HG02970 (cell line): ENCODE data around the gene FBXO42.

Source experiments
- ATAC-seq: cut with Tn5 transposase; IDR thresholded peaks from one replicate; pipeline ENCODE4 v1.9.1; 2021; ENCODE audit warnings: mild to moderate bottlenecking, moderate library complexity, moderate number of reproducible peaks; ENCODE audit not compliant: unreplicated experiment, low FRiP score

Gene FBXO42

DNA sequence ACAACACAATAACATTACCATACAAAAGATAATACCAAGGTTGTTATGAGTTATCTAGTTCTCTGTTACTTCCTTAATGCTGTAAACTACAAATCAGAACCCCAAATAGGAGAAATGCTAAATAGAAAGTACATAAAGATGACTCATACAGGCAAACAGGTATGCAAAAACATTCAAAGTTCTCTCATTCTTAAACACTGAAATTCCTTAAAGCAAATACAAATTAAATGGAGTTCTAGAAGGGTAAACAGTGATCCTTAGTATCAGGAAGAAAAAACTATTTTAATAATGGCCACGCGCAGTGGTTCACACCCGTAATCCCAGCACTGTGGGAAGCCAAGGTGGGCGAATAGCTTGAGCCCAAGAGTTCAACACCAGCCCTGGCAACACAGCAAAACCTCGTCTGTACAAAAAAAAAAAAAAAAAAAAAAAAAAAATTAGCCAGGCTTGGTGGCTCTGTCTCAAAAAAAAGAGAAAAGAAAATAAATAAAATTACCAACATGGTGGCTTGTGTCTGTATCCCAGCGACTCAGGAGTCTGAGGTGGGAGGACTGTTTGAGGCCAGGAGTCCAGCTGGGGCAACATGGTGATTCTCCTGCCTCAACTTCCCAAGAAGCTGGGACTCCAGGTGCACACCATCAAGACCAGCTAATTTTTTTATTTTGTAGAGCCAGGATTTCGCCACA is 17.5 kb downstream of the FBXO42 start:
- no peak for ATAC-seq

DNA sequence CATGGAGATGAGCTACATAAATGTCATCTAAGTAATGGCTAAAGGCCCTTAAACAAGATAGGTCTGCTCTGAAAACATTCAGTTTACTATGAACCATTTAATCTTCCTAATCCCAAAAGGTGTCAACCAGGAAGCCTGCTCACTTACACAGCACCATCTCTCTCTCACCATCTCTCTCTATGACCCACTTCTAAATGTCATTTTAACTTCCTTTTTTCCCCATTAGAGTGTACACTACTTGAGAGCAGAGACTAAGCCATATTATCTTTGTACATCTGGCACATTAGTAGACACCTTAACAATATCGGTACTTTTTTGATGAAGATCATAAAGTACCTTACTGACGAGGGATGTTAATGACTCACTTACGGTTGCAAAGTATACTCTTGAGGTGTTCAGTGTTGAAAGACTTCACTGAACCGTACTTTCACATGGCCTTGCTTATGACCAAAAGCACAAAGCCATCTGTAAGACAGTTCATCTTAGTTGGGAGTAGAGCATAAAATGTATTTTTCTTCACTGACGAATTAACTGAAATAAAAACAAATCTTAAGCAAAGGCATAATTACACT is 25.4 kb downstream of the FBXO42 start:
- ATAC-seq: no peak

DNA sequence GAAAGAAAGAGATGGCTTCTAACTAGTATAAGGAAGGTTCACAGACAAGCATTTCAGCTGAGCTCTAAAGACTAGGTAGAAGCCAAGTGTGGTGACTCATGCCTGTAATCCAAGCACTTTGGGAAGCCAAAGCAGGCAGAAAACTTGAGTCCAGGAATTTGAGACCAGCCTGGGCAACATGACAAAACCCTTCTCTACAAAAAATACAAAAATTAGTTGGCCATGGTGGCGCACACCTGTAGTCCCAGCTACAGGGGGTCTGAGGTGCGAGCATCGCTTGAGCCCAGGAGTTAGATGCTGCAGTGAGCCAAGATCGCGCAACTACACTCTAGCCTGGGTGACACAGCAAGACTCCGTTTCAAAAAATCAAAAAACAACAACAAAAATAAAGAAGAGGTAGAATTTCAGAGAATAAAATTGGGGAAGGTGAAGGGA is 27.8 kb downstream of the FBXO42 start:
- ATAC-seq: no peak

DNA sequence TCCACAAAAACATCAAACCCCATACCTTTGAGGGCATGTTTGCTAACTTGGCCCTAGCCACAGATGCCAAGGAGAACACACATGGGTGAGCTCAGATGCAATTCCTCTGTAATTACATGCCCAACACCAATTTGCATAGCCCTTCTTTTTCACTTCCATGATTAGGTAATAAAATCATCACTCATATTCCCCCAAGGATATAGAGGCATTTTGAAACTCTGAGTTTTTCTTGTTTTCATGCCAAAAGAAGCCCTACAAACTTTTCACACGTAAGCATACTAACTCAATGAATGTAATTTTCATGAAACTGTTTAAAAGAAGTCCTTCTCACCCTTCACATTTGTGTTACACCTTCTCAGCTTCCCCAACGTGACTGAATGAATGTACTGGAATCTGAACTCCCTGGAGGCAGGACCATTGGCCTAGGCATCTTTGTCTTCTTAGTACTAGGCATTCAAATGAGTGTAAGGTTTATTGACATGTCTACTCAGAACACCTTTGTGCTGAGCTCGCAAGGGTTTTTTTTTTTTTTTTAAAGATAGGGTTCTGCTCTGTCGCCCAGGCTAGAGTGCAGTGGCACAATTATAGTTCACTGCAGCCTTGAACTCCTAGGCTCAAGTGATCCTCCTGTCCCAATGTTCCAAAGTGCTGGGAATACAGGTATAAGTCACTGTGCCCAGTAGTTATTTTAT is 31.0 kb downstream of the FBXO42 start:
- ATAC-seq: no peak

DNA sequence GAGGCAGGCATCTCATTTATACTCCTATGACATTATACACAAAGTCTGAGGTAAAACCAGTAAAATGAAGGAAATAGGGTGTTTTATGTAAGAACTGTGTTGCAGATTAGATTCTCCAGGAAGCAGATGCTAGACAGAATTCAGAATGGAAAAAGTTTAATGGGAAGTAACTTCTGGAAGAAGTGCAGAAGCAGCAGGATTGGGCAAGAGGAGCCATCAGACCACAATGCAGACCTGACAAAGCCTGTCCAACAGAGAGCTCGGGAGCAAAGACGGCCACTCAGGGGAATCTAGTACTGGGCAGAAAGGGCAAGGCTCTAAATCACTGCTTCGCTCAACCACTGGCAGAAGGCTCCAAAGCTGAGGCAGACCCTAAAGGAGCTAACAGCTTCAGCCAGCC is 33.7 kb downstream of the FBXO42 start:
- ATAC-seq: no peak

DNA sequence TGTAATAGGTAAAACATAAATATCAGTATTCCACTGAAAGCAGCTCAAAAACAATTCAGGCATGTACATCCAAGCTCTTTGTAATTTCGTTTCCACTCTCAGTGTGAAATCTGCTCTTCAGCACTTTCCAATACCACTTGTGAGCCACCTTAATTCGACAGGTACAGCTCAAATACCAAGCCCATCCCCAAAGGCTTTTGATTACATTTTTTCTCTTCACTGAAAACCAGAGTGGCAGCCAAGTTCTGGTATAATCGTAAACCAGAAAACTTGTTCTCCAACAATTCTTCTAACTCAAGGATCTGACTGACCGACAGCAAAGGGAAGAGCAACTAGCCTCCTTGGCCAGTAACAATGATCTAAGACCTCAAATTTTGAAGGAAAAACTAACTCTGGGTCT is 36.8 kb downstream of the FBXO42 start:
- no peak for ATAC-seq

DNA sequence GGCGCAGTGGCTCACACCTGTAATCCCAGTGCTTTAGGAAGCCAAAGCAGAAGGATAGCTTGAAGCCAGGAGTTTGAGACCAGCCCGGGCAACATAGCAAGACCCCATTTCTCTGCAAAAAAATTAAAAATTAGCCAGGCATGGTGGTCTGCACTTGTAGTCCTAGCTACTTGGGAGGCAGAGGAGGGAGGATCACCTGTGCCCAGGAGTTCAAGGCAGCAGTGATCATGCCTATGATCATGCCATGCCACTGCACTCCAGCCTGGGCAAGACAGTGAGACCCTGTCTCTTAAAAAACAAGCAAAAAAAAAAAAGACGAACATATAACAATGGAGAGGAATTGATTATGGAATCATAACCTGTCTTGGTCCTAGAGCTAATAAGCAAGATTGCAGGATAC is 45.1 kb downstream of the FBXO42 start:
- ATAC-seq: no peak

DNA sequence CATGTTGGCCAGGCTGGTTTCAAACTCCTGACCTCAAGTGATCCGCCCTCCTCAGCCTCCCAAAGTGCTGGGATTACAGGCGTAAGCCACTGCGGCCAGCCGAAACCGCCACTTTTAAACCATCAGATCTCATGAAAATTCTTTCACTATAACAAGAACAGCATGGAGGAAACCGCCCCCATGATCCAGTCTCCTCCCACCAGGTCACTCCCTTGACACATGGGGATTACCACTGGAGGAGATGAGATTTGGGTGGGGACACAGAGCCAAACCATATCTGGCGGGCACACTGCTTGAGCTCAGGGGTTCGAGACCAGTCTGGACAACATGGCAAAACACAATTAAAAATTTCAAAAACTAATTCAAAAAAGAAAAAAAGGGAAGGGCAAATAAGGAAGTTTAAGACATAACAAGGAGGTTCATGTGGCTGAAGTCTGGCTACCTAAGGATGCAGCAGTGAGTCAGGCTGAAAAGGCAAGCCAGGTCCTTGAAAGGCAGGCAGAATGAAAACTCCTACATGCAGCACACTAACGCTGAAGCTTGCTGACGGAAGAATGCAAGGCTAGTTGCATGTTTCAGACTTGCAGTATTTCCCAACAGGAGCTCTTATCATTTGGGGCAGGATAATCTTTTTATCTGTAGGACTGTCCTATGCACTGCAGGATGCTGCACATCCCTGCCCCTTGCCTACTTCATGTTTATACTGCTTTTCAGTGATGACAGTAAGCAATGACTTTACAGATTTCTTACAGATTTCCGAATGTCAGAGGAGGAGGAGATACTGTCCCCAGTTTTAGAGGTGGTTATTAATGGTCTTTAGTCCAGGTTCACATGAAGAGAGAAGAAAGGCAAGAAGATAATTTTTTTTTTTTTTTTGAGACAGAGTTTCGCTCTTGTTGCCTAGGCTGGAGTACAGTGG is 49.3 kb downstream of the FBXO42 start:
- ATAC-seq: no peak

DNA sequence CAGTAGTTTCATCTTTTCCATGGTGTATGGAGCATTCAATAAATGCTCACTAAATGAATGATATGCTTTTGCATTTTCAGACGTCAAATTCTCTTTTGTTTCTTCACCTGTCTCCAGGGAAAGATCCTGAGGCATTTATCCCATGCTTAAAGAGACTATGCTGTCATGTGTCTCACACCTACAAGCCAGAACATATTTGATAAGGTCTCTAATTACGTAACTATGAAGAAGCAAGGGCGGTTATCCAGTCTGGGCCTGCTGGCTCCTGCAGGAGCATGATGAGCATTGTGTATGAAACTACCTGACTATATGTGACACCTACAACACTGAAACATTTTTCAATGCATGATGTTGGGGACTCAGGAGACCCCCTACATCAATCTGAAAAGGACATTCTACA is 51.8 kb downstream of the FBXO42 start:
- ATAC-seq: no peak

DNA sequence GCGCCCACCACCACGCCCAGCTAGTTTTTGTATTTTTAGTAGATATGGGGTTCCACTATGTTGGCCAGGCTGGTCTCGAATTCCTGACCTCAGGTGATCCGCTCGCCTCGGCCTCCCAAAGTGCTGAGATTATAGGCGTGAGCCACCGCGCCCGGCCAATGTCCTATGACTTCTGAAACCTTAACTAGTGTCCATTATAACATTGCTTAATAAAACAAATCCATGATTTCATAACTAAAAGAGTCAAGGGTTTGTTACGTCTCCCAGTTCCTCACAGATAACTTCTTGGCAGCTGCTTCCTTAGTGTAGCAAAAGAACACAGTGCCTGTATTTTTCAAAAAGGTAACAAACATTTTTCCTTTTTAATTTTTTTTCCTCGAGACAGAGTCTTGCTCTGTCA is 53.6 kb downstream of the FBXO42 start:
- ATAC-seq: no peak

DNA sequence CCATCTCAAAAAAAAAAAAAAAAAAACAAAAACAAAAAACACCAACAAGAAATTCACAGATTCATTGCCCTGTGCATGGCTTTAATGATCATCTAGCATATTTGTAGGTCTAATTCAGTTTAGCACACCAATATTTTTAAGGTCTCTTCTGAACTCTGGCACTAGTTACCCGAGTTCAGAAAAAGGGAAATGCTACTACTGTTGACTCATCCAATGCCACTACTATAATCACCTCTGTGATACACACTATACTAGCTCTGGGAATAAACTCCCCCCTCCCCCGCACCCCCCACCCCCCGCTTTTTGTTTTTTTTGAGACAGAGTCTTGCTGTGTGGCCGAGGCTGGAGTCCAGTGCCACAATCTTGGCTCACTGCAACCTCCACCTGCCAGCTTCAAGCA is 55.6 kb downstream of the FBXO42 start:
- no peak for ATAC-seq

DNA sequence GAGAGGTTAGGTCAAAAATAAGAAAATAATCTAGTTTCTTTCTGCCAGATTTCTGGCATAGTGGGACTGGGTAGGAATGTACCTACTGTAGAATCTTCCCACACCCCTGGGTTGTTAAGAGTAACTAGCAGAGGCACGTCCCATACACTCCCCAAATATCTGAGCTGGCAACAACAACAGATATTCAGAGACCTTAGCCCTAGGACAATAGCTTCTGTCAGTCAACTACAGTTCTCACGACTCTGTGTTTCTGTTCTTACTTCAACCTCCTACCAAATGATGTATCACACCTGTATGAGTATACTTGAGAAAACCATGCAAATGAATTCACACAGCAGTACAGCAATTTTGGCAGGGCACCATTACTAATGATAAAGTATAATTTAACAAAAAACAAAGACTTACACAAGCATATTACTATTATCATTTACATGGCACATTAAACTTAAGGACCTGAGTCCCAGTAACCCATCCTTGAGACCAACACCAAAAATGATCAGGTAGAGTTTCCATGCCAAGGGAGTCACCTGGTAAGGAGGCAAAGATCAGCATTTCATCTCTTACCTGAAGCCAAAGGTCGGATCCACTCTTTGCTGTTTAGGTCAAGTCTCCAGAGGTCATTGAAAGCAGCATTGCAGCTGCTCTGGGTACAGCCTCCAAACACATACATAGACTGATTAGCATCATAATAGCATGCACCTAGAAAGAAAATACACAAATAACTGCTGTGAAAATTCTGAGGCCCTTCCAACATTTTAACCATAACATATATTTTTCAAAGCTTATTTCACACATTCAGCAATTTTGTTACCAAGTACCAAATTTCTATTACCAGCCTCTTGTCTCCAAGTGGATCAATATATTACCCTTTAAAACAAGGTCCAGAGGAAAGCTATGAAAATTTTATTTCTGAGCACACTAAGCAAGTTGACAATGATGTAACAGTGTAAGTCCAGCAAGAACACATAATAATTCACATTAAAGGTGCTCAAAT is 57.8 kb downstream of the FBXO42 start:
- no peak for ATAC-seq

DNA sequence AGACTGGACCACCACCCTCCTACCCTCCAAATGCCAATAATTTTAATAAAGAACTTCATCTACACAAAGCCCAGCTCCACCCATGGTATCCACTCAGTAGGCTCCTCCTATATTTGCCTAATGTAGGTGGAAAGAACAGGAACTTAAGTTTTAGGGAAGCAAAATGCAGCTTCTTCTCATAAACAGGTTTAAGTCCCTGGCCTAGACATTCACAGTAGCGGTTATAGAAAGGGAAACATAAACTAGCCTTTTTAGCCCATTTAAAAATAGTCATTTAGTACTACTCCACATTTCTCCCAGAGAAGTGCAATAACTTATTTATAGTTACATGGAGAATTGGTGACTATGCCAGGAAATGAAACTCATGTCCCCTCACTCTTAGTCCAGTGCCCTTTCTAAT is 58.7 kb downstream of the FBXO42 start:
- no peak for ATAC-seq

DNA sequence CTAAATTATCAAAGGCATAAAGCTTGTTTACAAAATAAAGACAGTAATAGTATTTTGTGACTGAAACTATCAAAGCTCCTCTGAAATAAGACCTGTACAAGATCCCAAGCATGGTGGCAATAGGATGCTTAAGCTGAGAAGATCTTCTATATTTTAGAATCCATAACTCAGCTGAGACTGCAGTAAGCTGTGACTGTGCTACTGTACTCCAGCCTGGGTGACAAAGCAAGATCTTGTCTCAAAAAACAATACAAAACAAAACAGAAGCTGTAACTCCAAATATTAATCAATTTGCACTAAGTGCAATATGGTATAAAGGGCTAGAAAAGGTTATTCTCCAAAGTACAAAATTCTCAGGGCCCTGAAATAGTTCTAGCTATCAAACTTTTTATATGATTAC is 59.5 kb downstream of the FBXO42 start:
- no peak for ATAC-seq

DNA sequence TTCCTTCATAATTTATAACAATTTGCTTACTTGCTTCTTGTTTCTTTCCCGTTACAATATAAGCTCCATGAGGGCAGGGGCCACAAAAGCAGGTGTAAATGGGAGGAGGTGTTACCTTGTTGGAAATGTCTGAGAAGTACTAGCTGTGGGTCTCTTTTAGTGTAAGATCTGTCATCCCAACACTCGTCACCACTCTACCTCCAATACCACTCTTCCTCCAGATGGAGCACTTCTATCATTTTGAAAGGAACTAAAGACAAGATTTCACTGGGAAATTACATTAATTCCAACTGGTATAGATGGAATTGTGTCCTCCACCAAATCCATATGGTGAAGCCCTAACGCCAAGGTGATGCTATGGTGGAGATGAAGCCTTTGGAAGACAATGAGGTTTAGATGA is 62.3 kb downstream of the FBXO42 start:
- no peak for ATAC-seq

DNA sequence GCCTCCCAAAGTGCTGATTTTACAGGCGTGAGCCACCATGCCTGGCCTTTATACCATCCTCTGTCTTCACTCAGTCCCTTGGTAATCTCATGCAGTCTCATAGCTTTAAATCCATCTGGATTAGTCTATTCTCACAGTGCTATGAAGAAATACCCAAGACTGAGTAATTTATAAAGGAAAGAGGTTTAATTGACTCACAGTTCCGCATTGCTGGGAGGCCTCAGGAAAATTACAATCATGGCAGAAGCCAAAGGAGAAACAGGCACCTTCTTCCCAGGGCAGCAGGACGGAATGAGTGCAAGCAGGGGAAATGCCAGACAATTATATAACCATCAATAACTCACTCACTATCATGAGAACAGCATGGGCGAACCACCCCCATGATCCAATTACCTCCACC is 66.2 kb downstream of the FBXO42 start:
- ATAC-seq: no peak

DNA sequence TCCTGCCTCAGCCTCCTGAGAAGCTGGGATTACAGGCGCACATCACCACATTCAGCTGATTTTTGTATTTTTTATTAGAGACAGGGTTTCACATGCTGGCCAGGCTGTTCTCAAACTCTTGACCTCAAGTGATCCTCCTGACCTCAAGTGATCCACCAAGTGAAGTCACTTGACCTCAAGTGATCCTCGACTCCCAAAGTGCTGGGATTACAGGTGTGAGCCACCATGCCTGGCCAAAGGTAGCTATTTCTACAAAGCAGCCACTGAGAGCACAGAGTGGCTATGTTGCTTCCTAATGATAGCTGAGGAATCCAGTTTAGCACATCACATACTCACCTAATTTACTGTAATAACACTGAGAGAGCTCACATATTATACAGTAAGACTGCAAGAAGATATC is 70.5 kb downstream of the FBXO42 start:
- no peak for ATAC-seq

DNA sequence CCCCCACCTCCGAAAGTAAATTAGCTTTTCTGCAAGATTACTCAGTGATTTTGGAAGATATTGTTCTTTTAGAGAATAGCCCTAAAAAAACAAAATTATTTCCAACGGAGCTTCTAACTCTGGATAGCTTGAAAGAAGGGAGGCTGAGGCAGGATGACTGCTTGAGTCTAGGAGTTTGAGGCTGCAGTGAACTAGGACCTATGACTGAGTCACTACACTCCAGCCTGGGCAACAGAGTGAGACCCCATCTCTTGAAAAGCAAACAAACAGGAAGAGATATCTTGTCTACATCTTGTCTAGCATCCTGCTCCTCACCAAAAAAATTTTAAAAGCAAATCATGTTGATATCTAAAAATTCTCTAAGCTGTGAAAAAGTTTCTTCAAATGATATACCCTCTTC is 73.1 kb downstream of the FBXO42 start:
- no peak for ATAC-seq

DNA sequence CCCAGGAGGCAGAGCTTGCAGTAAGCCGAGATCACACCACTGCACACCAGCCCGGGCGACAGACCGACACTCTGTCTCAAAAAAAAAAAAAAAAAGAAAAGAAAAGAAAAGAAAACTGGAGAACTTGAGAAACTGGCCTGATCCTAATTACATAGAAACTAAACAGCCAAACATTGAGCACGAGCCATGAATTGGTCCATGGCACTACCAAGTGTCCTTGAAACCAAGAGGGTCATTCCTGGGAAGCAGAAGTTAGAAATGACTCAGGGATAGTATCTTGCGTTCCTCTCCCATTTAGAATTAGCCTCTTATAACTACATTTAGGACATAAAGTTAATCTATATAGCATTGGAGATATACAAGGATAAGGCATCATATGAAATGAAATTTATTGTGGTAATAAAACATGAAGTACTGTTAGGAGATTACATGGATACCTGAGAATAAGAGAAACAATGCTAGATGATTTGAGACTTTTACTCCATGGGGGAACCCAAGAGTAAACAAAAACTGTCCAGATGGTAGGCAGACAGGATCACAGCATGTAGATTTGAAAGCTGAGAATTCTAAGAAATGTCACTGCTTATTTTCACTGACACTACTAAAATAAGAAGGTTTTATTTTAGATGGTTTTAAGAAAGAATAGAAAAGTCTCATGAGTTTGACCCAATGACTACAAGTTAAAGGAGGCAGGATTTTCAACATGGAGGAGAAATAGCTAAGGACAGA is 75.8 kb downstream of the FBXO42 start:
- ATAC-seq: no peak
